Endothelial cell of umbilical vein (primary cell): Measurements from ENCODE around the gene PGBD5. TPM values are rescaled to one million over a fixed set of nuclear protein-coding genes. Genes with fewer than 3 reads are reported as not detected.

Experiments used
- BruUV-seq: library from RNA; stranded (reverse); fragments of 400-500 nt; replicated peaks from 2 replicates; lab custom pipeline; 2021; lab: Mats Ljungman, UMichigan
- CTCF ChIA-PET: fragments of 300-600, 350-600 bp; sonication (Branson Sonifier 250); formaldehyde crosslinking; loops from one replicate; lab custom pipeline; 2021; ENCODE audit warnings: antibody characterized with exemption, inconsistent platforms; lab: Charles Lee
- POLR2A ChIA-PET: fragments of 300-600, 350-600 bp; sonication (Branson Sonifier 250); formaldehyde crosslinking; loops from one replicate; lab custom pipeline; 2021; ENCODE audit warnings: antibody characterized with exemption, inconsistent platforms; lab: Charles Lee
- DNase-seq: peaks from one replicate; pipeline ENCODE4 v3.0.0-alpha.2; 2011; ENCODE audit warnings: low read depth, low spot score
- FAIRE-seq: peaks from 2 replicates; lab custom pipeline; 2011; peaks lifted over from hg19 to GRCh38; lab: Jason Lieb, UNC
- H2AFZ ChIP-seq: 2 replicates; pipeline ENCODE4 v1.6.0; 2012; ENCODE audit warnings: low read depth, low read length, control low read depth, inconsistent platforms
- H3K27ac ChIP-seq: 2 replicates; pipeline ENCODE4 v1.5.1; 2011; ENCODE audit warnings: low read depth, mild to moderate bottlenecking, control low read depth, low read length, moderate library complexity; ENCODE audit not compliant: insufficient read depth
- H3K27me3 ChIP-seq, 2 experiments: 2 replicates each; pipeline versions ENCODE4 v1.6.0 to v1.6.1; 2011; ENCODE audit warnings: low read length in 2 of 2, mixed read lengths in 1 of 2; ENCODE audit not compliant: control insufficient read depth in 2 of 2, insufficient read depth in 2 of 2
- H3K36me3 ChIP-seq, 2 experiments: 2 replicates in 1 of 2; 3 replicates in 1 of 2; pipeline ENCODE4 v1.5.1; 2011; ENCODE audit warnings: low read length in 2 of 2, mild to moderate bottlenecking in 1 of 2, moderate library complexity in 1 of 2; ENCODE audit not compliant: control insufficient read depth in 2 of 2, insufficient read depth in 2 of 2; ENCODE audit errors: extremely low read depth in 1 of 2
- H3K4me1 ChIP-seq: 3 replicates; pipeline ENCODE4 v1.5.1; 2011; ENCODE audit warnings: mild to moderate bottlenecking, low read length; ENCODE audit not compliant: control insufficient read depth, insufficient read depth; ENCODE audit errors: extremely low read depth
- H3K4me2 ChIP-seq: 2 replicates; pipeline ENCODE4 v1.6.1; 2011; ENCODE audit warnings: low read length, control low read depth, mixed read lengths; ENCODE audit not compliant: insufficient read depth
- H3K4me3 ChIP-seq, 3 experiments: fragments of 200-600 bp in 1 of 3; sonication (generic), shearing (Covaris generic) in 1 of 3; replicated peaks in 1 of 3; 2 replicates each; pipeline ENCODE4 v1.5.1; 2011 to 2016; ENCODE audit warnings: control low read depth in 3 of 3, low read length in 3 of 3, mild to moderate bottlenecking in 2 of 3, inconsistent platforms in 1 of 3, low read depth in 1 of 3, moderate library complexity in 1 of 3; ENCODE audit not compliant: insufficient read depth in 1 of 3
- H3K79me2 ChIP-seq: 2 replicates; pipeline ENCODE4 v1.6.0; 2012; ENCODE audit warnings: low read length, inconsistent platforms; ENCODE audit not compliant: control insufficient read depth, insufficient read depth
- H3K9ac ChIP-seq: replicated peaks from 2 replicates; pipeline ENCODE3; 2011; ENCODE audit warnings: low read length, control low read depth; ENCODE audit not compliant: insufficient read depth; ENCODE audit errors: extremely low read depth
- H3K9me1 ChIP-seq: replicated peaks from 3 replicates; pipeline ENCODE4 v1.6.0; 2011; ENCODE audit warnings: mild to moderate bottlenecking, low read length; ENCODE audit not compliant: control insufficient read depth, insufficient read depth; ENCODE audit errors: extremely low read depth
- H3K9me3 ChIP-seq: replicated peaks from 2 replicates; pipeline ENCODE4 v1.5.1; 2012; ENCODE audit warnings: low read length, inconsistent platforms; ENCODE audit not compliant: control insufficient read depth, insufficient read depth
- H4K20me1 ChIP-seq: replicated peaks from 2 replicates; pipeline ENCODE3; 2011; ENCODE audit warnings: mild to moderate bottlenecking, low read length; ENCODE audit not compliant: control insufficient read depth, insufficient read depth; ENCODE audit errors: extremely low read depth
- CTCF ChIP-seq, 2 donors: IDR thresholded peaks; 1 replicate in 1 of 2; 2 replicates in 1 of 2; pipeline ENCODE4 v1.5.1; 2011; ENCODE audit warnings: low read length in 2 of 2, mild to moderate bottlenecking in 2 of 2, moderate library complexity in 2 of 2, control low read depth in 1 of 2, inconsistent platforms in 1 of 2, low read depth in 1 of 2; ENCODE audit not compliant: insufficient read depth in 1 of 2; ENCODE audit errors: extremely low read depth in 1 of 2
- EZH2 ChIP-seq: IDR thresholded peaks from 2 replicates; pipeline ENCODE4 v1.6.1; 2012; ENCODE audit warnings: borderline replicate concordance, low read depth, mild to moderate bottlenecking, moderate library complexity, low read length, inconsistent platforms; ENCODE audit not compliant: severe bottlenecking
- FOS ChIP-seq: IDR thresholded peaks from 2 replicates; pipeline ENCODE4 v1.6.1; 2011; ENCODE audit warnings: mild to moderate bottlenecking, low read length, moderate library complexity, borderline replicate concordance; ENCODE audit not compliant: insufficient read depth
- GATA2 ChIP-seq: IDR thresholded peaks from 2 replicates; pipeline ENCODE4 v1.7.0; 2011; ENCODE audit warnings: low read depth, mild to moderate bottlenecking, moderate library complexity, mixed read lengths, low read length; ENCODE audit not compliant: insufficient read length, insufficient read depth
- JUN ChIP-seq: IDR thresholded peaks from 2 replicates; pipeline ENCODE4 v1.6.1; 2011; ENCODE audit warnings: borderline replicate concordance, low read depth; ENCODE audit not compliant: insufficient read length, insufficient read depth
- MAX ChIP-seq: IDR thresholded peaks from 2 replicates; pipeline ENCODE4 v1.6.1; 2011; ENCODE audit not compliant: insufficient read depth, insufficient read length
- MYC ChIP-seq: IDR thresholded peaks from one replicate; pipeline ENCODE4 v1.6.1; 2011; ENCODE audit warnings: mild to moderate bottlenecking, low read depth, low read length
- POLR2A ChIP-seq: IDR thresholded peaks from 2 replicates; pipeline ENCODE4 v1.6.1; 2012; ENCODE audit warnings: low read depth, mild to moderate bottlenecking, control low read depth, low read length
- dilution Hi-C: fragments of 300-500 bp; cut with MboI; formaldehyde crosslinking; loops from one replicate; pipeline ENCODE4 v1.15.0; 2019; ENCODE audit warnings: low sequenced_read_pairs; ENCODE audit not compliant: extremely low pct_ligation_motif_present
- intact Hi-C: fragments of 100-400 bp; cut with micrococcal nuclease; formaldehyde crosslinking; loops from one replicate; pipeline ENCODE4 v1.10.0; 2022
- polyA plus RNA-seq, 4 experiments: library from polyadenylated mRNA; depleted of rRNA in 3 of 4; stranded (reverse) in 3 of 4; unstranded in 1 of 4; fragments of >200 nt; gene quantifications; 2 replicates each; pipeline versions ENCODE4 v1.2.1 to v1.2.3, GENCODE V29; 2011 to 2012; ENCODE audit warnings: missing spikeins in 1 of 4
- total RNA-seq: library from RNA; stranded (reverse); gene quantifications from 2 replicates; pipeline ENCODE4 v1.2.3, GENCODE V29; 2021

Gene PGBD5
- total and polyA plus RNA-seq, 2 donors (not counting 3 experiments of a cell fraction or from before 2014, with no cell fraction given) = 0.03 TPM; not detected in 1

- ChIA-PET POLR2A (no interaction called here), CTCF (no interaction called here)
- Histone ChIP-seq H3K4me3 (no peak overlapping the region), H4K20me1 (no peaks in the 10 kb centered on the region), H3K27me3 (no peaks in the 10 kb centered on the region), H3K27ac (no peak overlapping the region), H3K9me1 (no peaks in the 10 kb centered on the region), H3K9ac (no peak overlapping the region), H3K4me1 (peaks cover 11% of the 10 kb centered on the region), H3K36me3 (peaks cover 0 to 5% of the 10 kb centered on the region in 2 experiments), H3K9me3 (no peaks in the 10 kb centered on the region), H3K79me2 (no peaks in the 10 kb centered on the region), H2AFZ (no peak overlapping the region), H3K4me2 (no peak overlapping the region)
- FAIRE-seq = no peak
- dilution Hi-C loops = no loop called here
- DNase-seq = no peak
- TF ChIP-seq MYC = no peak
- no peak for TF ChIP-seq EZH2
- no peak for TF ChIP-seq POLR2A
- TF ChIP-seq CTCF (IDR thresholded peaks at IDR 0.05; ENCODE audit: extremely low read depth in 1 of 2, insufficient read depth in 1 of 2, low read depth in 1 of 2, low read length in 2 of 2) = no peak
- TF ChIP-seq GATA2 = no peak
- TF ChIP-seq FOS = no peak
- no peak for TF ChIP-seq JUN
- TF ChIP-seq MAX = no peak
- BruUV-seq = no TSS peak
- intact Hi-C loops = no loop called here
Measured at GRCh38 chr1:230278871-230279582, 147.1 kb downstream of the PGBD5 start.
